ENCODE results near the gene SF3B6. TPM values are rescaled to one million over a fixed set of nuclear protein-coding genes. Genes with fewer than 3 reads are reported as not detected.
"Not testable (repeated sequence)": the region's sequence is repeated elsewhere in the genome, so short reads cannot be mapped to it uniquely, and the experiment has no call there.

SF3B6 gene
- total RNA-seq, 1 donor from 2014 or later = 85.7 TPM

DNA sequence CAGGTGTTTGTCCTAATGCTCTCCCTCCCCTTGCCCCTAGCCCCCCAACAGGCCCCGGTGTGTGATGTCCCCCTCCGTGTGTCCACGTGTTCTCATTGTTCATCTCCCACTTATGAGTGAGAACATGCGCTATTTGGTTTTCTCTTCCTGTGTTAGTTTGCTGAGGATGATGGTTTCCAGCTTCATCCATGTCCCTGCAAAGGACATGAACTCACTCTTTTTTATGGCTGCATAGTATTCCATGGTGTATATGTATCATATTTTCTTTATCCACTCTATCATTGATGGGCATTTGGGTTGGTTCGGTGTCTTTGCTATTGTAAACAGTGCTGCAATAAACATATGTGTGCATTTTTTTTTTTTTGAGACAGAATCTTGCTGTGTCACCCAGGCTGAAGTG, 17.1 kb upstream of the SF3B6 start:
- not testable (repeated sequence) for ATAC-seq

DNA sequence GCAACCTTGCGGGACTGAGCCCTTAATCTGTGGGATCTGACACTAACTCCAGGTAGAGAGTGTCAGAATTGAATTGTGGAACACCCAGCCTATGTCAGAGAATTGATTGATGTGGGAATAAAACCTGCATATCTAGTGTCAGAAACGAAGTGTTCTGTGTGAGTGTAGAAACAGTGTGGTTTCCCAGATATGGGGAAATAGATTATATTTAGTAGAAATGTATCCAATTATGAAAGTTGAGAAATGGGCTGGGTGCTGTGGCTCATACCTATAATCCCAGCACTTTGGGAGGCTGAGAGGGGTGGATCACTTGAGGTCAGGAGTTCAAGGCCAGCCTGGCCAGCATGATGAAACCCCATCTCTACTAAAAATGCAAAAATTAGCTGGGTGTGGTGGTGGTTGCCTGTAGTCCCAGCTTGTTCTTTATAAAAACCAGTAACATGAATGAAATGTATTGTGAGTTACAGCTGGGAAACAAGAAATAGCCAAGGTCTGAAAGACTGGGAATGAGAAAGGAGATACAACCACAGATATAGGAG, 12.8 kb upstream of the SF3B6 start:
- ATAC-seq = peak; percentile 14

DNA sequence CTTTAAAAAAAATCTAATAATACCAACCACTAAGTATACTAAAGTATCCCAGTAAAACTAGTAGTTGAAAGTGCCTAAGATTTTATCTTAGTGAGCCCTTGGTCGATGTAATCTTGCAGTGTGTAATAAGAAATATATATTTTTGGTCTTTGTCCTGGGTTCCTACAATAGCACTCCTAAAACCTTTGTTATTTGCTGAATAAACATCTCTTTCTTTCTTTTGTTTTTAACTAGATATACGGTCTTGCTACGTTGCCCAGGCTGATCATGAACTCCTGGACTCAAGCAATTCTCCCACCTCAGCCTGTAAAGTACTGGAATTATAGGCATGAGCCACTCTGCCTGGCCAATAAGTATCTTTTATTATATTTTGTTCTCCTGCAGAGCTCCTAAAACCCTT, 10.9 kb upstream of the SF3B6 start:
- no peak for ATAC-seq

DNA sequence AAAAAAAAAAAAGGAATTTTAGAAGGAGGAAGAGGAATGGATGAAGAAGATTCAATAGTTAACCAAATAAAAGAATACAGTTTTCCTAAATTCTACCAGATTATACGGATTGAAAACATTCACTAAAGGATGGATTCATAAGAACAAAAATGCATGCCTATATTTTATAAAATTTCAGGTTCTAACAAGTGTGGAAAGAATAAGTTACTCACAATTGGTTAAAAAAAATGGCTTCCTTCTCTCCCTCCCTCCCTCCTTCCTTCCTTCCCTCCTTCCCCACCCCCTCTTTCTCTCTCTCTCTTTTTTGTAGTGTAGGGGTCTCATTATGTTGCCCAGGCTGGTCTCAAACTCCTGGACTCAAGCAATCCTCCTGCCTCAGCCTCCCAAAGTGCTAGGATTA, 10.1 kb upstream of the SF3B6 start:
- no peak for ATAC-seq

DNA sequence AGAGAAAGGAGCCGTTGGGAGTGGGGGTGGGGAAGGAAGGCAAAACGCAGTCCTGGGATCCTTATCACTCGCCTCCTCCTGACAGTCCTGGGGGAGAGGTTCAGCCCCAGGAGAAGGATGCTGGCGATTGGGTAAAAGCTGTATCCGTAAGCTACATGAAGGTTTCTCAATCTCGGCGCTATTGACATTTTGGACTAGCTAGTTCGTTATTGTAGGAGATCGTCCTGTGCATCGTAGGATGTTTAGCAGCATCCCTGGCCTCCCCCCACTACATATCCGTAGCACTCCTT, 9.0 kb upstream of the SF3B6 start:
- no peak for ATAC-seq

DNA sequence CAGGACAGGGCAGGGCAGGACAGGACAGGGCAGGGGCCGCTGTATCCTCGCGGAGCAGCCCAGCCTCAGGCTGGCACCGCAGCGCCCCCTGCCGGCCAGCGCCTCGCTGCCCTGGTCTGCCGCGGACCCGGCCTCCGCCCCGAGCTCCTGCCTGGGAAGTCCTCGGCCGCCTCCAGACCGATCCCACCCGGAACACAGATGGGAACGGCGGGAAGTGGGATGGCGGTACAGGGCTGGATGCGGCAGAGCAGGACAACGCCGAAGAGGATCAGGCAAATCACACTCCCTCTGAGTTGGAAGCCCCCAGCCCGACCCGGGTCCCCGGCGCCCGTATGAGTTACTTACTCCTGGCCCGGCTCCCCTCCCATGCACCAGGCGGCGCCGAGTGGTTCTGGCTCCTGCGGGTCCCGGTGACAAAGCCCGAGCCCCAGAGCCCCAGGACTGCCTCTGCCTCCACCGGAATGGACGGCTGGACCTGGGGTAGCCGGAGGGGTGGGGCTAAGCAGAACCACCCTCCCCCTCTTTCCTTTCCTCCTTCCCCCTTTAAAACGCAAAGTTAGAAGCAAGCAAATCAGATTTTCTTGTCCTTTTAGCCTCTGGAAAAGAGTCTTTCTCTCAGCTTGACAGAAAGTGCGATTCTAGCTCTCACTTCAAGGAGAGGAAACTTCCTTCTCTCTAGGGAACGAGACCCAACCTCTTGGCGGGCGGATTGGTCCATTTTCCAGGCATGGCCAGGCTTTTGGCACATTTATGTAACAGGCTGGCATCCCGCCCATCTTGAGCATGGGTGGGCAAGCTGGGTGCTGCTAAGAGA, 8.5 kb upstream of the SF3B6 start, which contains the start of gene TP53I3:
Gene TP53I3 (minus strand): TSS at position 449 of the 814 bp plus-strand sequence. CDS start 508 bp downstream, outside the sequence.
- peak; percentile 94 for ATAC-seq

DNA sequence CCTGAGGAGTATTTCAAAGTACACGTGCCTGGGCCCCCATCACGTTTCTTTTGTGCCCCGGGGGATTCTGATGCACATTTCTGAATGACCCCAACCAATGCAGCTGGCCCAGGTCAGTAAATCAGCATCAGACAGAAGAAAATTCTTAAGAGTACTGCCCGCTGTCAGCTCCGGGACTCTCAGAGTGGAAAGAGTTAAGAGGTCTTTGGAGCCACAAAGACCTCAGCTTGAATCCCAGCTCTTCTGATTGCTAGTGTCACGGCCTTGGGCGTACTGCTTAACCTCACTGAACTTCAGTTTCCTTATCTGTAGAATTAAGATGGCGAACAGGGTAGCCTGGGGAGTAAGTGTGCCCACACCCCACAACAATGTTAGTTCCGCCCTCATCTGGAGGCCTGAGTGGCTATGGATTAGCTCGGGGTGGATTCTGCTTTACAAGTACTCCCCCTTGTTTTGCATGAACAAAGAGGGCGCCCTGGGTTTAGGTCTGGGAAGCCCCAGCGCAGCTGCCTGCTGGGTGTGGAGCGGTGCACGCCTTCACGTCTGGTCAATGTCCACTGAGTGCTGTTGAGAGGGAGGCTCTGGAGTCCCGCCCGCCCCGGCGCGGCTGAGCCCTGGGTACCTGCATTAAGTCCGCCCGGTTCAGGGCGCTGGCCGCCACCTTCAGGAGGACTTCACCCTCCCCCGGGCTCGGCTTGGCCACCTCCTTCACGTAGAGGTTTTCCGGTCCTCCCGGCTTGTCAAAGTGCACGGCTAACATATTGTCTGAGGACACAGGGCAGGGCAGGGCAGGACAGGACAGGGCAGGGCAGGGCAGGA, 7.7 kb upstream of the SF3B6 start:
- peak; percentile 76 for ATAC-seq

DNA sequence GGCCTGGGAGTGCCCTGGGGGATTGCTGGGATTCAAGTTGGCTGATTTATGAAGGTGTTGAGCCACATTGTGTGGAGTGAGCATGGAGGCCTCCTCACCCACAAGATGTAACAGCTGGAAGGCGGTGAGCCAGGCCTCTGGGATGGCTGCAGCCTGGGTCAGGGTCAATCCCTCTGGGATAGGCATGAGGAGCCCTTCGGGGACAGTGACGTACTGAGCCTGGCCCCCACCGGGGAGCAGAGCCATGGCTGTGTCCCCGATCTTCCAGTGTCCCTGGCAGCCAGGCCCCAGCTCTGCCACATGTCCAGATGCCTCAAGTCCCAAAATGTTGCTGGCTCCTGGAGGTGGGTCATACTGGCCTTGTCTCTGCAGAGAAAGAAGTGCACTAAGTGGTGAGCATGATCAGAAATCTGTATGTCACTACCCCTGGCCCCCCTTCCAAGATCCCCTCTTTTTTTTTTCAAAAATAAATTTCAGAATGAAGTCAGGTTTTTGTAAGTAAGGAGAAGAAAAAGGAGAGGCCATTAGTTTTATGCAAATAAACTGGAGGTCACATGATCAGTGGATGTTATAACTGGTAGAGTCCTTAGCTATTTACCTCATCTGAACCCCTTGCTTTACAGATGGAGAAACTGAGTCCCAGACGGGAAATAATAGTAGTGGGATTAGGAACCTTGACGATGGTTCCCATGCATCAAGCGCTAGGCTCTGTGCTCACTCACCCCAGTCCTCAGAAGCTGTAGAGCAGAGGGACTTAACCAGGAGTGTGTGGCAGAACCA, 6.9 kb upstream of the SF3B6 start:
- no peak for ATAC-seq

DNA sequence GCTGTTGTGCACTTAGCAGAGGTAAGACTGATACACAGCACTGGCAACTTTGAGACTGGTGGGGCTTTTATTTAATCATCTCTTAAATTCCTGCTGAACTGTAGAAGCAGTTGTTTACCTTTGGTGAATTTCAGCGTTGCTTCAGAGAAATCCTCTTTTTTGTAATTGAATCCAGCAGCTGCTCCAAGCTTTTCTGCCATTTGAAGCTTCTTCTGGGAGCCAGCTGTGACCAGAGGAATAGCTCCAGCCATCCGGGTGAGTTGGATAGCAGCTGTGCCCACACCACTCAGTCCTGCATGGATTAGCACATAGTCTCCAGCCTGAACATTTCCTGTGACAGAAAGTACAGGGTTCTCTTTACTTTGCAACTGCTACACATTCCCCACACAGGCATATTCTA, 4.6 kb upstream of the SF3B6 start:
- no peak for ATAC-seq

DNA sequence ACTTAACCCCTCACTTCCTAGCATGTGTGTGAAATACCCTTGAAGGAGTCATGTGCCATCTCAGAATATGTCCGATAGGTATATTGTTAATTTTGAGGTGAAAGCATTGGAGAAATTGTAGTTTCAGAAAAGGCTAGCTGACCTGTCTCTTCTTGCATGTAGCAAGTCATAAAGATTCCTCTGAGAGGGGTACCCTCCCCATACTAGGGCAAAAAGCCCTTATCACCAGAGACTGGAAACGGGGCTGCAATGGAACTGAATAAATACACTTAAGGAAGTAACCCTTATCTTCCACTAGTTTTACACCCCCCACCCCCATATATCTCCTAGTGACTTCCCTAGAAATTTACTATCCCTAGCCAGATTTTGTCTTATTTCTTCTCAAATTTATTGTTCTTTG, 1.8 kb upstream of the SF3B6 start:
- ATAC-seq = no peak

DNA sequence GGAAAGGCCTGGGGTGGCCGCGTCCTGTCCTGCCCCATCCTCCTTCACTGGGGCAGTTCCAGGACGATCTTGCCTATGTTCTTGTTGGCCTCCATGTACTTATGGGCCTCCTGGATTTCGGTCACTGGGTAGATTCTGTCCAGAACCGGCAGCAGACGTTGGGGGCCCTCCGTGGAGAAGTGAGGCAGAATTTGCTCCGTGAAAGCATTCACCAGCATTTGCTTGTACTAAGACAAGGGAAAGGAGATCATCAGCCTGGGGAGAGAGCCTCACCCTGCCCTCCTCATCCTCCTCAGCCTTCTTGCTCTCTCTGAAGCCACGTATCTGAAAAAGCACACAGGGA, 1.4 kb upstream of the SF3B6 start:
- no peak for ATAC-seq

DNA sequence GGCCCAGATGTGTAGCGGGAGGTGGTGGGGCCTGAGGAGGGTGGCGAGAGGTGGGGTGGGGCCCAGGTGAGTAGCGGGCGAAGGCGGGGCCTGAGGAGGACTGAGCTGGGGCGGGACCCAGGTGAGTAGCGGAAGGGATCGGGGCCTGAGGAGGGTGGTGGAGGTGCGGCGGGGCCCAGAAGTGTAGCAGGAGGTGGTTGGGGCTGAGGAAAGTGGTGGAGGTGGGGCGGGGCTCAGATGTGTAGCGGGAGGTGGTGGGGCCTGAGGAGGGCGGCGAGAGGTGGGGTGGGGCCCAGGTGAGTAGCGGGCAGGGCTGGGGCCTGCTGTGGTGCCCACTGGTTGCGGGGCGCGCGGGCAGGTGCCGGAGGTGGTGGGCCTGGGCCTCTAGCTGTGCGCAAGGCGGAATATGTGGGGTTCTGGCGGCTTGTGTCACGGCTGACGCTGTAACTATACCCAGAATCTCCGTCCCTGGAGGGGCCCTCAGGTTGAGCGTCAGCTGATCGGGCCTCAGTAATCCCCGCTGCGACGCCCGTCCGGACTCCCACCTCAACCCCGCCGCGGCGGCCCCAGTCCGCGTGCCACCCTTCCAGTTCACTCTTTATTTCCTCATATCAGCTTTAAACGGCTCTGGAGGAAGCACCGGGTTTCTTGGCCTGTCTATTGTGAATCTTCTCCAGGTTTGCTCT, 866 bp upstream of the SF3B6 start:
- no peak for ATAC-seq

DNA sequence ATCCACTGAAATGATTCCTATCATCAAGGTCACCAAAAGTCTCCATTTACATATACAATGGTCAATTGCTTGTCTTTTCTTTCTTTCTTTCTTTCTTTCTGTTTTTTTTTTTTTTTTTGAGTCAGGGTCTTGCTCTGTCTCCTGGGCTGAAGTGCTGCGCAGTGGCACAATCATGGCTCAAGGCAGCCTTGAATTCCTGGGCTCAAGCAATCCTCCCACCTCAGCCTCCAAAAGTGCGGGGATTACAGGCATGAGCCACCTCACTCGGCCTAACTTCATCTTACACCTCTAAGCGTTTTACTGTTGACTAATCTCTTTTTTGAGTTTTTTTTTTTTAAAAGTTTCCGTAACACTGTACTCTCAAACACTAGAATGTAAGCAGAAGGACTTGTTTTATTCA, 867 bp downstream of the SF3B6 start:
- no peak for ATAC-seq

DNA sequence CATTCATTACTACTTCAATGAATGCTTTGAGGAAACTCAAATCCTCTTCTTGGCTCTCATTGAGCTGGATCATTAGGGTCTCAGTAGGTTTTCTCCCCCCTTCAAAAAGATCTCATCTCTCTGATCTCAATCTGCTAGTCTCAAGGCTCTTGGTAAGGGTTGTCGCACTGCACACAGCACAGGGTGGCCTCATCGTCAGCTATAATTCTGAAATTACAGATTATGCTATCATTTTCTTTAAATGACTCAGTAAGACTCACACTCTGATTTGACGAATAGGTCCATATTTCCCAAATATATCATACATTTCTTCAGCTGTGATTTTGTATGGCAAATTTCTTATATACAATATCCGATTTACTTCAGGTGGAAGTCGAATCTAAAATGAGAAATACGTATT, 2.3 kb downstream of the SF3B6 start:
- no peak for ATAC-seq

DNA sequence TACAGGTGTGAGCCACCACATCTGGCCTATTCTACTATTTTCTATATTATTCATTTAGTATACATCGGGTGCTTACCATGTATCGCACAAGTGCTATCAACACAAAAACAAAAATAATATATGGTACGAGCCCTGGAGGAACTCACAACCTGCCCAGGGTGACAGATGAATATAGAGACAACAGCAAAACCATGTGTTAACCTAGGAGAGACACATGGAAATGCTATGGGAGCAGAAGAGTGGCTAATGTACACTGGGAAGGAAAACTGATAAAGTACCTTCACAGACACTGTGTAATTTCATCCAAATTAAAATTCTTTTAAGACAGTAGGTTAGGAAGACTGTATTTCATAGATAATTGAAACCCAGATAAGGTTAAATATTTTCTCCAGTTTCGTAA, 3.9 kb downstream of the SF3B6 start:
- no peak for ATAC-seq

DNA sequence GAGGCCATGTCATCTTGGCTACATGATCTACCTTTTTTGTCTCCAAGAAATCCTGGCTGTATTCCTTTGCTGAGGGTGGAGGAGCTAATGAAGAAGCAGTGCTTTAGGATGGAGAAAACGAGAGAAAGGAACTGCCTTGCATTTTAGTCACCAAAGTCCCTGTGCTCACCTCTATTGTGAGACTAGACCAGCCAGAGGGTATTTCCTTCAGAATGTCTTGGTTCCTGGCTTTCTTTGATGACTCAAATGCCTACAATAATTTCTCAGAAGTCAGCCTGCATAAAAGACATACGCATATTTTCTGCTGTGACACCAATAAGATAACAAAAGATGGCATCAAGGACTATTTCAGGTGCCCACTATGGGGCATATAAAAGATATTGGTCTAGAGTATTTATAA, 10.8 kb downstream of the SF3B6 start:
- ATAC-seq = no peak

DNA sequence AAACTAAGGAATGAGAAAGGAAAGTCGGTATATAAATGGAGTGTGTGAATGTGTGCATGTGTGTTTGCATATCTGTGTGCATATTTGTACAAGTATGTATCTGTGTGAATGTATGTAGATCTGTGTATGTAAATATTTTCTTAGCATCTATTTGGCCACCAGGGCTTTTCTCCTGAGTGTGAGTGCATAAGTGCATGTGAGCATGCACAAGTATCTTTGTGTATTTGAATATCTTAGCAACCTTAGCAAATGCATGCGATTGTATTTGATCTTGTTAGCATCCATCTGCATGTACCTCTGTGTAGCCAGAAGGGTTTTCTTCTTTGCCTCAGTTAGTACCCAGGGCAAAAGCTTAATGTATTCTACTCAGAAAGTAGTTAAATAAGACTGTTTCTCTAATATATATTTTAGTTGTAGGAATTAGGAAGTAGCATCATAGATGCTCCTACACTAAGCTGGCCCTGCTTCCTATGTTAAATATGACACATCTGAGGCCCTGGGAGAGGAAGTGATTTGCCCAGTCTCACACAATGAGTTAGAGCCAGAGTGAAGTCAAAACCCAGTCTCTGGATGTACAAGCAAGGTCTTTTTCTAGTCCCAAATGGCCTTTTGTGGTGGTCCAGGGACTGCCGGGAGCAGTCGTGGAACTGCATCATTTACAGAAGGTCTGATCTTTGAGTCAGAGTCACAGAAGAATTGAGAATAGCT, 17.4 kb downstream of the SF3B6 start:
- ATAC-seq = no peak

DNA sequence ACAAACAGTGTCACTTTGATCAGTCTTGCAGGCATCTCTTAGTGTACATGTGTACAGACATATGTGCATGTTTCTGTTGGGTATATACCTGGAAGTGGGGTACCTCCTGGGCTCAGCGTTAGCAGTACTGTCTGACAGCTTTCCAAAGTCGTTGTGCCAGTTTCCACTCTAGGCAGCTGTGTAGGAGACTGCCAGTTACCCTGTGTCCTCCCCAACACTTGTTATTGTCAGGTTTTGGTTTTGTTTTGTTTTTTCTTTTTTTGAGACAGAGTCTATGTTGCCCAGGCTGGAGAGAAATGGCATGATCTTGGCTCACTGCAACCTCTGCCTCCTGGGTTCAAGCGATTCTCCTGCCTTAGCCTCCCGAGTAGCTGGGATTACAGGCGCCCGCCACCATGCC, 20.4 kb downstream of the SF3B6 start:
- ATAC-seq = no peak

DNA sequence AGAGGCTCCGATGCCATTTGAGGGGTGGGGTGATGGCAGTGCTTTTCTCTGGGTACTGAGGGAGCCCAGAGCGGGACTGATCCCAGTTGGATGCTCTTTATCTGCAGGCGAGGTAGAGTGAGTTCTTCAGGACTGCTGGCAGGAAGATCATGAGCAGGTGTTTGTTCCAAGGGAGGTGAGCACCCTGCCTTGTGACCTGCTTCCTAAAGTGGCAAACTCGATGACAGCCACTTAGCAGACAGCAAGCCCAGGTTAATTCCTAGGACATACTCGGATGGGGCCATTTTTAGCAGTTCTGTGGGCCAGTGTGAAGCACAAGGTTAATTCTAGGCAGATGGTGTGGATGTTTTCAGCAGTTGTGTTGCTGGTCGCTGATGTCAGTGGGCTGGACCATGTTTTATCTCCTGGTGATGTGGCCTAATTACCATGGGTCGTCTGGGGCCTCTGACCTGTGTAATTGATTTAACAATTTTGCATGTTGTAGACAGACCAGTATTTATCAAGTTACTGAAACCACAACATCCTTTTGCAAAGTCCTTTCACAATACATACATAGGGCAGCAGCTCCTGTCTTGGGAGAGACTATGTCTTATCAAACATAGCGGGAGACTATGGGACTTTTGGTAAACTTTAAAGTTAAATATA, 21.6 kb downstream of the SF3B6 start:
- ATAC-seq = no peak

DNA sequence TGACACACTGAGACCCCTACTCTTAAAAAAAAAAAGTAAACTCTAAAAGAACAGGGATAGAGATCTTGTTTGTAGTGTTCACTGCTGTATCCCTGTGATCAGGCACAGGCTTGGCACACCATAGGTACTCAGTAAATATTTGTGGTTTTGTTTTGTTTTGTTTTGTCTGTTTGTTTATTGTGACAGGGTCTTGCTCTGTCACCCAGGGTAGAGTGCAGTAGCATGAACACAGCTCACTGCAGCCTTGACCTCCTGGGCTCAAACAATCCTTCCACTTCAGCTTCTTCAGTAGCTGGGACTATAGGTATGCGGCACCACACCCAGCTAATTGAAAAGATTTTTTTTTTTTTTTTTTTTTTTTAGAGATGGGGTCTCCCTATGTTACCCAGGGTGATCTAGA, 23.2 kb downstream of the SF3B6 start:
- no peak for ATAC-seq

DNA sequence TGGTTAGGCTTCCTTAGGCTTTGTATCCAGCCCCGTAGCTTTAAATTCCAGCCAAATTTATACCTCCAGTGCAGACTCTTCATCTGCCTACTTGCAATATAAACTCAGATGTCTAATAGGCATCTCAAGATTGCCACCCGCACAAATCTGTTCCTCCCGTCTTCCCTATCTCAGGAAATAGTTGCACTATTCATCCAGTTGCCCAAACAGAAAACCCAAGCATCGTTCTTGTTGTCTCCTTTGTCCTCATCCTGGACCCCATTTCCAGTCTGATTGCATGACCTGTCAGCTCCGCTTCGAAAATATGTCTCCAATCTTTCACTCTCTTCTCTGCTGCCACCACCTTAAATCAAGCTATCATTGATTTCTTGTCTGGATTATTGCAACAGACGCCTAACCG, 24.3 kb downstream of the SF3B6 start:
- ATAC-seq = no peak

All from esophagus mucosa (tissue), 1 donor.